Pulmonary artery endothelial cell (primary cell): ENCODE results near the gene SNRPA1. TPM values are rescaled to one million over a fixed set of nuclear protein-coding genes. Genes with fewer than 3 reads are reported as not detected.

Experiments
- DNase-seq: peaks from one replicate; pipeline ENCODE4 v3.0.0-alpha.2; 2011; ENCODE audit warnings: low read depth, low spot score
- total RNA-seq: library from RNA; depleted of rRNA; stranded (reverse); fragments of >200 nt; gene quantifications from 2 replicates; pipeline ENCODE4 v1.2.3, GENCODE V29; 2014

The SNRPA1 gene
- total RNA-seq, 1 donor from 2014 or later, result 24.7 TPM

GRCh38 chr15:101244036-101244781 is 50.8 kb downstream of the SNRPA1 start:
- no peak for DNase-seq

- DNase-seq, result no peak
Measured at GRCh38 chr15:101243420-101243819, 51.6 kb downstream of the SNRPA1 start.

- DNase-seq, result no peak
Measured at GRCh38 chr15:101242999-101243336, 52.1 kb downstream of the SNRPA1 start.

- DNase-seq, result no peak
Measured at GRCh38 chr15:101242160-101242998, 52.7 kb downstream of the SNRPA1 start.

- DNase-seq, result no peak
Measured at GRCh38 chr15:101240358-101240757, 54.7 kb downstream of the SNRPA1 start.

GRCh38 chr15:101239724-101240136 is 55.3 kb downstream of the SNRPA1 start:
- no peak for DNase-seq

GRCh38 chr15:101237251-101237650 is 57.8 kb downstream of the SNRPA1 start:
- no peak for DNase-seq

GRCh38 chr15:101233651-101234280 is 61.3 kb downstream of the SNRPA1 start:
- DNase-seq, result no peak

GRCh38 chr15:101232677-101233076 is 62.4 kb downstream of the SNRPA1 start:
- no peak for DNase-seq

Other genes starting within 250 kb of the SNRPA1 start
- 50.5 and 58.9 TPM in 2 replicates for gene CHSY1, start 43.2 kb downstream of the SNRPA1 start, total RNA-seq
- 49.5 and 67.9 TPM in 2 replicates for gene SELENOS, start 17.8 kb downstream of the SNRPA1 start, total RNA-seq
- gene PCSK6, start 194.5 kb upstream of the SNRPA1 start, total RNA-seq, result 0.04 and 0.26 TPM in 2 replicates